ENCODE data around the gene SIL1. TPM values are rescaled to one million over a fixed set of nuclear protein-coding genes. Genes with fewer than 3 reads are reported as not detected.
"Not testable (repeated sequence)": the region's sequence is repeated elsewhere in the genome, so short reads cannot be mapped to it uniquely, and the experiment has no call there.

SIL1 gene
- total RNA-seq, 2 donors from 2014 or later, result 32.5 to 37.3 TPM

GRCh38 chr5:139192906-139193305, 5.3 kb downstream of the SIL1 start:
- not testable (repeated sequence) for H3K27ac Mint-ChIP-seq; ATAC-seq (replicated peaks in 1 of 2); H3K36me3 Mint-ChIP-seq (ENCODE audit: insufficient read depth in 2 of 2); DNase-seq; H3K27me3 Mint-ChIP-seq (ENCODE audit: low read depth); H3K9me3 Mint-ChIP-seq; H3K4me3 Mint-ChIP-seq
- peaks cover 43% of the 10 kb centered on the region for H3K4me1 Mint-ChIP-seq (ENCODE audit: low read depth)

DNA sequence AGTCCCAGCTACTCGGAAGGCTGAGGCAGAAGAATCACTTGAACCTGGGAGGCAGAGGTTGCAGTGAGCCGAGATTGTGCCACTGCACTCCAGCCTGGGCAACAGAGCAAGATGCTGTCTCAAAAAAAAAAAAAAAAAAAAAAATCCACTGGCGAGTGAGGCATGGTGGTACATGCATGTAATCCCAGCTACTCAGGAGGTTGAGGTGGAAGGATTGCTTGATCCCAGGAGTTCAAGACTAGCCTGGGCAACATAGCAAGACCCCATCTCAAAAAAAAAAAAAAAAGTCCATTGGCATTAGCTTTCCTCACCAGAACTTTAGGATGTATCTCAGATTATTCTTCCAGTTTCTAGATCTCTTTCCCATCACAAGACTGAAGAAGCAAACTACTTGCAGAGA, 6.2 kb downstream of the SIL1 start:
- H3K27me3 Mint-ChIP-seq (ENCODE audit: low read depth); H3K36me3 Mint-ChIP-seq (ENCODE audit: insufficient read depth in 2 of 2); ATAC-seq (replicated peaks in 1 of 2); H3K9me3 Mint-ChIP-seq; H3K27ac Mint-ChIP-seq; H3K4me3 Mint-ChIP-seq; DNase-seq: not testable (repeated sequence)
- H3K4me1 Mint-ChIP-seq (ENCODE audit: low read depth), result peaks cover 34% of the 10 kb centered on the region

- H3K27me3 Mint-ChIP-seq (ENCODE audit: low read depth), result no peaks in the 10 kb centered on the region
- H3K4me1 Mint-ChIP-seq (ENCODE audit: low read depth), result peaks cover 25% of the 10 kb centered on the region
- no peaks in the 10 kb centered on the region for H3K9me3 Mint-ChIP-seq
- ATAC-seq (replicated peaks in 1 of 2) (no peak), DNase-seq (no peak)
- H3K27ac Mint-ChIP-seq, result no peak overlapping the region
- H3K36me3 Mint-ChIP-seq (ENCODE audit: insufficient read depth in 2 of 2), result peaks cover 2 to 4% of the 10 kb centered on the region in 2 donors
- no peak overlapping the region for H3K4me3 Mint-ChIP-seq
Observed at GRCh38 chr5:139190125-139190524, 8.0 kb downstream of the SIL1 start.

DNA sequence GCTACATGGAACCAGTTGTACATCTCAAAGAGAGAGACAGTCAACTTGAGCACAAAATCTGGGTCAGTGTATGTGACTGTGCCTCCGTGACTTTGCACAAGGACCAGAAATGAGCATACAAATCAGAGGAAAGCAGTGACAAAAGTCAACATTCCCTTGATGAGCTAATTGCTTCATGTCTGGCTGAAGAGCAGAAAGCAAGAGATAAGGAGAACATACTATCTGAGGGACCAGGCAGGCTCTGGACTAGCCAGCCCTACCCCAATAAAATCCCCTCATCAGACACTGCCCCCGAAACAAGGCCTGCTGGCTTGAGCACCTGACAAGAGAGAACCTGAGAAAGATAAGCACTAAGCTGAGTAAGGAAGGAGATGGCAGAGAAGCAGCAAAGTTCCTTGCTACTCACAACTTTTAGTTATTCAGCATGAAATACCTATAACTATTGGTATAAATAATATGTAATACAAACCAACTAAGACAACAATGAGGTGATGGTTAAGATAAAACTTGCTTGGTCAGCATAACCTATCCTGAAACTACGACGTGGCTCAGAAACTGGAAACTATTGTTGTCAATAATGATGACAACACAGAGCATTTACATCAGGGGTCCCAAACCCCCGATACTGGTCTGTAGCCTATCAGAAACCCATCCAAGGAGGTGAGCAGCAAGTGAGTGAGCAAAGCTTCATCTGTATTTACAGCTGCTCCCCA, 9.5 kb downstream of the SIL1 start:
- H3K27me3 Mint-ChIP-seq (ENCODE audit: low read depth), result no peaks in the 10 kb centered on the region
- peaks cover 2 to 3% of the 10 kb centered on the region in 2 donors for H3K36me3 Mint-ChIP-seq (ENCODE audit: insufficient read depth in 2 of 2)
- H3K4me1 Mint-ChIP-seq (ENCODE audit: low read depth), result peaks cover 25% of the 10 kb centered on the region
- ATAC-seq (replicated peaks in 1 of 2), result no peak
- H3K4me3 Mint-ChIP-seq, result no peak overlapping the region
- no peaks in the 10 kb centered on the region for H3K9me3 Mint-ChIP-seq
- H3K27ac Mint-ChIP-seq, result no peak overlapping the region
- DNase-seq, result no peak

- Mint-ChIP-seq H3K4me1 (ENCODE audit: low read depth) (peaks cover 17% of the 10 kb centered on the region), H3K36me3 (ENCODE audit: insufficient read depth in 2 of 2) (peaks cover 0 to 2% of the 10 kb centered on the region in 2 donors), H3K4me3 (no peak overlapping the region), H3K27ac (no peak overlapping the region), H3K27me3 (ENCODE audit: low read depth) (no peaks in the 10 kb centered on the region), H3K9me3 (no peaks in the 10 kb centered on the region)
- DNase-seq, result no peak
- ATAC-seq (replicated peaks in 1 of 2), result no peak
Observed at GRCh38 chr5:139186752-139187326, 11.3 kb downstream of the SIL1 start.

GRCh38 chr5:139186261-139186660, 11.9 kb downstream of the SIL1 start:
- no peak for DNase-seq
- no peak for ATAC-seq (replicated peaks in 1 of 2)
- H3K4me3 Mint-ChIP-seq, result no peak overlapping the region
- no peaks in the 10 kb centered on the region for H3K9me3 Mint-ChIP-seq
- H3K36me3 Mint-ChIP-seq (ENCODE audit: insufficient read depth in 2 of 2), result peaks cover 0 to 2% of the 10 kb centered on the region in 2 donors
- no peaks in the 10 kb centered on the region for H3K27me3 Mint-ChIP-seq (ENCODE audit: low read depth)
- no peak overlapping the region for H3K27ac Mint-ChIP-seq
- H3K4me1 Mint-ChIP-seq (ENCODE audit: low read depth), result peaks cover 18% of the 10 kb centered on the region

DNA sequence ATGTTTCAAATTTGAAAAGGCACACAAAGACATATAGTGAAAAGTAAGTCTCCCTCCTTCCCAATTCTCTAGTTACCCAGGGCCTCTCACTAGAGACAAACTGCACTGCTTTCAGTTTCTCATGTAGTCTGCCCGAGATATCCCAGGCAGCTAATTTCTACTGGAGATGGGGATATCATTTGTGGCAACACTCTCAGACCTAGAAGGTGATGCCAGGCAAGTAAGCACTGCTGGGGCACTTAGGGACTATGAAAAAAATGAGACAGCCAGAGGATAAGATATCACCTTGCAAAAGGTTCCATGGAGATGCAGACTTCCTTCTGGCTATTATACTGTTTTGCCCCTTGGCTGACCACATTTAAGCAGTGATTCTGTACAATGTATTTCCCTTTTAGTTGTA, 12.6 kb downstream of the SIL1 start:
- no peak for DNase-seq
- Mint-ChIP-seq H3K4me1 (ENCODE audit: low read depth) (peaks cover 15% of the 10 kb centered on the region), H3K27ac (peak overlapping the region; percentile 3), H3K4me3 (no peak overlapping the region), H3K36me3 (ENCODE audit: insufficient read depth in 2 of 2) (peaks cover 0 to 2% of the 10 kb centered on the region in 2 donors), H3K9me3 (no peaks in the 10 kb centered on the region), H3K27me3 (ENCODE audit: low read depth) (no peaks in the 10 kb centered on the region)
- no peak for ATAC-seq (replicated peaks in 1 of 2)

GRCh38 chr5:139183502-139183901, 14.7 kb downstream of the SIL1 start:
- Mint-ChIP-seq H3K4me3 (no peak overlapping the region), H3K9me3 (no peaks in the 10 kb centered on the region), H3K27ac (no peak overlapping the region), H3K36me3 (ENCODE audit: insufficient read depth in 2 of 2) (peaks cover 0 to 2% of the 10 kb centered on the region in 2 donors), H3K27me3 (ENCODE audit: low read depth) (no peaks in the 10 kb centered on the region), H3K4me1 (ENCODE audit: low read depth) (peaks cover 22% of the 10 kb centered on the region)
- no peak for DNase-seq
- no peak for ATAC-seq (replicated peaks in 1 of 2)

GRCh38 chr5:139182528-139183296, 15.5 kb downstream of the SIL1 start:
- no peak for DNase-seq
- Mint-ChIP-seq H3K27ac (no peak overlapping the region), H3K27me3 (ENCODE audit: low read depth) (no peaks in the 10 kb centered on the region), H3K4me1 (ENCODE audit: low read depth) (peaks cover 27% of the 10 kb centered on the region), H3K4me3 (no peak overlapping the region), H3K9me3 (no peaks in the 10 kb centered on the region), H3K36me3 (ENCODE audit: insufficient read depth in 2 of 2) (no peaks in the 10 kb centered on the region)
- ATAC-seq (replicated peaks in 1 of 2), result no peak

DNA sequence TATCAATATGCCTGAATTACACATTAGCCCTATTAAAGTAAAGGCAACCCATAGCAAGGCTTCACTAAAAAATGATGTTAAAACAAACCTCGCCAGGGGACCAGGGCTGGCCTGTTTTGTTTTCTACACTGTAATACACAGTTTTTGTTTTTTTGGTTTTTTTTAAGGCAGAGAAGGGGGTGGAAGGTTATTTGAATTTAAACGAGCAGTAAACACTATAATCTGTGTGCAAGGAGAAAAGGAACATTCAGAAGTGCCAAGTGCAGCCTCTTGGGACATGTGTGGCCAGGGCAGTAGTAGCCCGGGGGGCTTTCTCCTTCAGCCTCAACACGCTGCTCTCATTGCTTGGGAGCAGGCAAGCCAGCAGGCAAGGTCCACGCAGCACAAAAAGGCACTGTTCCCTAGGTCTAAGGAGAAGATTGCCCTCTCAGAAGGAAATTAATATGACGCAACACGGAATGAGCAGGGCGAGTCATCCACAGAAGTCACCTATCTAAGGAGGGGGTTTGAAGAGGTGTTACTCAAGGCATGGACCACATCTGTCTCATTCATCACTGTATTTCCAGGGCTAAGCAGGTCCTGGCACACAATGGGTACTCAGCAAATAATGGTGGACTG, 16.2 kb downstream of the SIL1 start:
- Mint-ChIP-seq H3K4me1 (ENCODE audit: low read depth) (peaks cover 27% of the 10 kb centered on the region), H3K4me3 (no peak overlapping the region), H3K36me3 (ENCODE audit: insufficient read depth in 2 of 2) (no peaks in the 10 kb centered on the region), H3K9me3 (no peaks in the 10 kb centered on the region), H3K27me3 (ENCODE audit: low read depth) (no peaks in the 10 kb centered on the region), H3K27ac (no peak overlapping the region)
- no peak for DNase-seq
- ATAC-seq (replicated peaks in 1 of 2), result peak in 1 of 2 donors; percentile 23

- Mint-ChIP-seq H3K36me3 (ENCODE audit: insufficient read depth in 2 of 2) (no peaks in the 10 kb centered on the region), H3K9me3 (no peaks in the 10 kb centered on the region), H3K27me3 (ENCODE audit: low read depth) (no peaks in the 10 kb centered on the region), H3K27ac (no peak overlapping the region), H3K4me1 (ENCODE audit: low read depth) (peaks cover 27% of the 10 kb centered on the region), H3K4me3 (no peak overlapping the region)
- no peak for ATAC-seq (replicated peaks in 1 of 2)
- DNase-seq, result no peak
Observed at GRCh38 chr5:139181322-139181730, 16.8 kb downstream of the SIL1 start.

GRCh38 chr5:139180850-139181249, 17.3 kb downstream of the SIL1 start:
- Mint-ChIP-seq H3K4me3 (no peak overlapping the region), H3K4me1 (ENCODE audit: low read depth) (peaks cover 27% of the 10 kb centered on the region), H3K36me3 (ENCODE audit: insufficient read depth in 2 of 2) (no peaks in the 10 kb centered on the region), H3K27ac (no peak overlapping the region), H3K9me3 (no peaks in the 10 kb centered on the region), H3K27me3 (ENCODE audit: low read depth) (no peaks in the 10 kb centered on the region)
- DNase-seq (no peak), ATAC-seq (replicated peaks in 1 of 2) (no peak)
